AG04450 (cell line): ENCODE measurements around the gene EDC3. TPM values are rescaled to one million over a fixed set of nuclear protein-coding genes. Genes with fewer than 3 reads are reported as not detected.

Experiments
- CTCF ChIA-PET: fragments of 300-600, 350-600 bp; formaldehyde crosslinking; extraction: SDS; loops from one replicate; lab custom pipeline; 2022; ENCODE audit warnings: antibody characterized with exemption, inconsistent platforms; lab: Charles Lee
- POLR2A ChIA-PET: fragments of 350-600 bp; formaldehyde crosslinking; extraction: SDS; loops from one replicate; lab custom pipeline; 2021; ENCODE audit warnings: antibody characterized with exemption, inconsistent platforms; lab: Yijun Ruan, JAX
- DNase-seq: peaks from one replicate; pipeline ENCODE4 v3.0.0-alpha.2; 2011; ENCODE audit warnings: low read depth, low spot score
- H3K27ac ChIP-seq: one replicate; pipeline ENCODE4 v1.5.1; 2012; ENCODE audit warnings: low read depth, low read length, control low read depth
- H3K27me3 ChIP-seq: one replicate; pipeline ENCODE4 v1.6.0; 2012; ENCODE audit warnings: low read length; ENCODE audit not compliant: control insufficient read depth, insufficient read depth
- H3K4me3 ChIP-seq: 2 replicates; pipeline ENCODE4 v1.5.1; 2011; ENCODE audit warnings: mild to moderate bottlenecking, low read depth, low read length, control low read depth
- H3K9me3 ChIP-seq: 2 replicates; pipeline ENCODE4 v1.5.1; 2012; ENCODE audit warnings: low read length; ENCODE audit not compliant: control insufficient read depth, insufficient read depth
- polyA plus RNA-seq: library from polyadenylated mRNA; depleted of rRNA; stranded (reverse); fragments of >200 nt; gene quantifications from 2 replicates; pipeline ENCODE4 v1.2.3, GENCODE V29; 2011
- TF ChIP-seq, protein P1 (sequence below): IDR thresholded peaks from 2 replicates; pipeline ENCODE4 v1.5.1; 2011; ENCODE audit warnings: low read depth, low read length, control low read depth, inconsistent platforms

EDC3 gene
- polyA plus RNA-seq, 1 experiment, result 37.1 TPM

DNA sequence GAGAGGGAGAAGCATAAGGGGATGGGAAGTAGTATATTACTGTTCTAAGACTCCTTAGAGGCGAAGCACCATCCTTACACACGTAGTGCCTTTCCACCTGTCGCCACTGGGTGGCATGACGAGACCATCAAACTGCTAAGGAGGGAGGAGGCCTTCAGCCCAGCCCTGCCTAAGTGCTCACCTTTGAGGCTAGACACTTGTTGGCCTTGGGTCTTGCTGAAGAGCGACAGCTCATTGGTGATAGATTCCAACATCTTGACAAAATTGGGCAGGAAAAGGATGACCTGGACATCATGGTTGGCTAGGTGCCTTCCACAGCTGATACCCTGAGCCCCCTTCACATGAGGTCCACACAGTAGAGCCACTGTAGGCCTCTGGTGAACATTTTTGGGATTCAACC, 60.6 kb downstream of the EDC3 start:
- TF ChIP-seq, protein P1, sequence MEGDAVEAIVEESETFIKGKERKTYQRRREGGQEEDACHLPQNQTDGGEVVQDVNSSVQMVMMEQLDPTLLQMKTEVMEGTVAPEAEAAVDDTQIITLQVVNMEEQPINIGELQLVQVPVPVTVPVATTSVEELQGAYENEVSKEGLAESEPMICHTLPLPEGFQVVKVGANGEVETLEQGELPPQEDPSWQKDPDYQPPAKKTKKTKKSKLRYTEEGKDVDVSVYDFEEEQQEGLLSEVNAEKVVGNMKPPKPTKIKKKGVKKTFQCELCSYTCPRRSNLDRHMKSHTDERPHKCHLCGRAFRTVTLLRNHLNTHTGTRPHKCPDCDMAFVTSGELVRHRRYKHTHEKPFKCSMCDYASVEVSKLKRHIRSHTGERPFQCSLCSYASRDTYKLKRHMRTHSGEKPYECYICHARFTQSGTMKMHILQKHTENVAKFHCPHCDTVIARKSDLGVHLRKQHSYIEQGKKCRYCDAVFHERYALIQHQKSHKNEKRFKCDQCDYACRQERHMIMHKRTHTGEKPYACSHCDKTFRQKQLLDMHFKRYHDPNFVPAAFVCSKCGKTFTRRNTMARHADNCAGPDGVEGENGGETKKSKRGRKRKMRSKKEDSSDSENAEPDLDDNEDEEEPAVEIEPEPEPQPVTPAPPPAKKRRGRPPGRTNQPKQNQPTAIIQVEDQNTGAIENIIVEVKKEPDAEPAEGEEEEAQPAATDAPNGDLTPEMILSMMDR, result peak; percentile 89
- Histone ChIP-seq H3K9me3 (no peaks in the 10 kb centered on the region), H3K27ac (no peak overlapping the region), H3K27me3 (no peaks in the 10 kb centered on the region), H3K4me3 (no peak overlapping the region)
- POLR2A ChIA-PET, result no interaction called here
- CTCF ChIA-PET, result interaction anchor here (0.6 to 19.4 kb wide), 41 partner anchors 8 to 541 kb away, joined by 3 to 517 read pairs (median 4); partner anchors contain the start of gene CSK
- DNase-seq, result no peak

DNA sequence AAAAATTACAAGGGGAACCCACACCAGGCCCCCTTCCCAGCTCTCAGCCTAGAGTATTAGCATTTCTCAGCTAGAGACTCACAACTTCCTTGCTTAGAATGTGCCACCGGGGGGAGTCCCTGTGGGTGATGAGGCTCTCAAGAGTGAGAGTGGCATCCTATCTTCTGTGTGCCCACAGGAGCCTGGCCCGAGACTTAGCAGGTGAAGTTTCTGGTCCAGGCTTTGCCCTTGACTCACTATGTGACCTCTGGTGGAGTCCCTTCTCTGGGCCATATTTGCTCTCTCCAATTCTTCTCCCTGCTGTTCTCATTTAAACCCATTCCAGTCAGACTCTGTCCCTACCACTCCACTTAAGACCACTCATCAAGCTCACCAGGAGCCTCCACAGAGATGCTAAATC, 62.0 kb downstream of the EDC3 start:
- H3K4me3 ChIP-seq, result no peak overlapping the region
- no peaks in the 10 kb centered on the region for H3K27me3 ChIP-seq
- TF ChIP-seq, protein P1, result no peak
- POLR2A ChIA-PET, result no interaction called here
- H3K9me3 ChIP-seq, result no peaks in the 10 kb centered on the region
- CTCF ChIA-PET, result interaction anchor here (0.7 to 19.4 kb wide), 17 partner anchors 9 to 317 kb away, joined by 3 to 517 read pairs (median 5); partner anchors contain the start of gene CSK
- DNase-seq, result no peak
- no peak overlapping the region for H3K27ac ChIP-seq

DNA sequence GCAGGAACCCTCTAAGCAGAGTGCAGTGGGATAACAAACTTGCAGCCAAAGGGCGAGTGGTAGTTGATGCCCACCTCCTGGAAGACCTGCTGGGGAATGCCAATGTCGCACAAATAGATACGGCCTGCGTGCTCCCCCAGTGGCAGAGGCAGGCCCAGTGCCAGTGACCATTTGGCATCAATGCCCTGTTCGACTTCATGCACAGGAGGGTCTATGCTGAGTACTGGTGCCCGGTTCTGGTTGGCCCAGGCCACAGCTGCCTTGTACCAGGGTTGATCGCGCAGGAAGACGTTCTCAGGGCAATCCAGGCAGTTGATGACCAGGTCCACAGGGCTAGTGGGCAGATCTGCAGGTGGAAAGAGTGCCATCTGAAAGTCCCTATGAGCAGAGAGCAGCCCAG, 63.2 kb downstream of the EDC3 start:
- TF ChIP-seq, protein P1, result no peak
- H3K27me3 ChIP-seq, result no peaks in the 10 kb centered on the region
- CTCF ChIA-PET, result interaction anchor here (0.5 to 19.4 kb wide), 33 partner anchors 8 to 329 kb away, joined by 3 to 517 read pairs (median 5); partner anchors contain the start of gene EDC3

DNA sequence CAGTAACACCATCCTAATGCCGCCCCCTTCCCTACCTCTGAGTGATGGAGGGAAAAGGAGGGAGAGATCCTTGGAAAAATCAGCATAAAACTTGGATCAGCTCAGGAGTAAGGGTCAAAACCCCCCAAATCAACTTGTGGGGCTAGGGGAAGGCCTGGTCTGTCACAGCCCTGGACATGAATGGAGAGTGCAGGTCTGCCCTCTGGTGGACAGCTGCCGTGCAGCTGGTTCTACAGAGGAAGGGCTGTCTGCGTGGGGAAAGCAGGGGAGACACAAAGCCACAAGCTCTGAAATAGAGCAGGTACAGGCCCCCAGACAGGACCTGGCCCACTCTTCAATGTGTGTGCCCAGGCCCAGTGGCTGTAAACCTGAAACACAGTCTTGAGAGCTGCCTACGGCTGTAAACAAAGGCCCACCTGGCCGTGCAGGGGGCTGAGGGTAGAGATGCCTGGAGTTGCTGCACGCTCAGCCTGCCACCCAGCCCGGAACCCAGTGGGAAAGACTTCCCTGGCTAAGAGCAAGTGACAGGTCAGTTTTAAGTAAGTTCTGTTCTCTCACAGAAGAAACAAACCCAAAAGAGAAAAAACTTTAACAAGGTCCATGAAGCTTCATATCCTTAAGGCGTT, 63.8 kb downstream of the EDC3 start:
- Histone ChIP-seq H3K9me3 (no peaks in the 10 kb centered on the region), H3K27me3 (no peaks in the 10 kb centered on the region), H3K27ac (no peak overlapping the region), H3K4me3 (no peak overlapping the region)
- ChIA-PET POLR2A (interaction anchor here (1.1 kb wide), 1 partner anchor 137 kb away, joined by 3 read pairs; no protein-coding TSS in a partner anchor), CTCF (interaction anchor here (0.5 to 19.4 kb wide), 41 partner anchors 8 to 347 kb away, joined by 3 to 517 read pairs (median 4); partner anchors contain the start of gene EDC3)
- TF ChIP-seq, protein P1, result peak; percentile 90
- no peak for DNase-seq

More for the DNA sequence above, 63.2 kb downstream of the EDC3 start:
- POLR2A ChIA-PET, result interaction anchor here (1.1 kb wide), 1 partner anchor 136 kb away, joined by 3 read pairs; no protein-coding TSS in a partner anchor
- no peak overlapping the region for H3K4me3 ChIP-seq
- no peak overlapping the region for H3K27ac ChIP-seq
- DNase-seq, result no peak
- no peaks in the 10 kb centered on the region for H3K9me3 ChIP-seq

DNA sequence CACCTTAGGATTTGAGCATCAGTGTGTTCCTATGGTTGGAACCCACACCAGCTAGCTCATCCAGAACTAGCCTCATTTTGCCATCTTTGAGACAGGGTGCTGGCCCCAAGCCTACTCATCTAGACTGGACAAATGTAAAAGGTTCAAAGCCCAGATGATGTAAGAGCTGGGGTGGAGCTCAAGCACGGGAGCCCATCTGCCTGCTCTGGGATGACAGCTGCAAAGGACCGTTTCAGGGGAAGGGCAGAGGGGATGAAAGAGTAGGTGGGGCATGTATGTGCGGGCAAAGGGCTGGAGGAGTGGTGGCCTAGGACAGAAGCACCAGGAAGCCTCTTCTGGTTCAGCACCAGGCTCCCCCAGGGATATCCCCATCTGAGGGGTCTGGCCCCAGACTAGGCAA, 64.4 kb downstream of the EDC3 start:
- ChIA-PET POLR2A (interaction anchor here (1.1 kb wide), 1 partner anchor 137 kb away, joined by 3 read pairs; no protein-coding TSS in a partner anchor), CTCF (interaction anchor here (0.5 to 19.4 kb wide), 36 partner anchors 8 to 563 kb away, joined by 3 to 517 read pairs (median 4); partner anchors contain the start of gene EDC3)
- DNase-seq, result no peak

More for the DNA sequence above, 64.4 kb downstream of the EDC3 start:
- Histone ChIP-seq H3K27me3 (no peaks in the 10 kb centered on the region), H3K27ac (no peak overlapping the region), H3K4me3 (no peak overlapping the region), H3K9me3 (no peaks in the 10 kb centered on the region)
- TF ChIP-seq, protein P1, result no peak
